ENCODE results near the gene KLK3.

Gene KLK3

GRCh38 chr19:50873056-50873455 is 18.3 kb downstream of the KLK3 start, which contains the start of gene KLK2:
Gene KLK2 (plus strand): TSS chr19:50873439. CDS start chr19:50873474, 35 bp downstream.
- no peak for TF ChIP-seq CTCF (IDR thresholded peaks at IDR 0.05; ENCODE audit: unreplicated experiment in 3 of 3)
- no peaks in the 10 kb centered on the region for H3K9me3 Mint-ChIP-seq
- H3K27me3 Mint-ChIP-seq (ENCODE audit: low read depth): peaks cover 49% of the 10 kb centered on the region
- H3K36me3 Mint-ChIP-seq (ENCODE audit: low read depth): no peaks in the 10 kb centered on the region
- no peak within 1 kb of the TSS for H3K4me3 Mint-ChIP-seq
- H3K4me1 Mint-ChIP-seq: no peaks in the 10 kb centered on the region
- H3K27ac Mint-ChIP-seq: no peak within 1 kb of the TSS

- Mint-ChIP-seq H3K4me1 (no peaks in the 10 kb centered on the region), H3K36me3 (ENCODE audit: low read depth) (no peaks in the 10 kb centered on the region)
Observed at GRCh38 chr19:50874211-50874610, 19.5 kb downstream of the KLK3 start.

GRCh38 chr19:50875795-50876422 is 21.2 kb downstream of the KLK3 start:
- Mint-ChIP-seq H3K27ac (no peak overlapping the region), H3K36me3 (ENCODE audit: low read depth) (no peaks in the 10 kb centered on the region), H3K4me3 (no peak overlapping the region), H3K27me3 (ENCODE audit: low read depth) (peaks cover 49% of the 10 kb centered on the region), H3K9me3 (no peaks in the 10 kb centered on the region), H3K4me1 (no peaks in the 10 kb centered on the region)
- no peak for TF ChIP-seq CTCF (IDR thresholded peaks at IDR 0.05; ENCODE audit: unreplicated experiment in 3 of 3)

More at GRCh38 chr19:50874211-50874610, 19.5 kb downstream of the KLK3 start:
- Mint-ChIP-seq H3K9me3 (no peaks in the 10 kb centered on the region), H3K27ac (no peak overlapping the region), H3K27me3 (ENCODE audit: low read depth) (peaks cover 50% of the 10 kb centered on the region), H3K4me3 (no peak overlapping the region)
- no peak for TF ChIP-seq CTCF (IDR thresholded peaks at IDR 0.05; ENCODE audit: unreplicated experiment in 3 of 3)

- Mint-ChIP-seq H3K36me3 (ENCODE audit: low read depth) (no peaks in the 10 kb centered on the region), H3K27ac (no peak overlapping the region), H3K9me3 (no peaks in the 10 kb centered on the region), H3K4me3 (no peak overlapping the region), H3K4me1 (no peaks in the 10 kb centered on the region), H3K27me3 (ENCODE audit: low read depth) (peaks cover 44% of the 10 kb centered on the region)
- no peak for TF ChIP-seq CTCF (IDR thresholded peaks at IDR 0.05; ENCODE audit: unreplicated experiment in 3 of 3)
Observed at GRCh38 chr19:50876456-50876855, 21.7 kb downstream of the KLK3 start.

- no peak for TF ChIP-seq CTCF (IDR thresholded peaks at IDR 0.05; ENCODE audit: unreplicated experiment in 3 of 3)
- no peaks in the 10 kb centered on the region for H3K36me3 Mint-ChIP-seq (ENCODE audit: low read depth)
- H3K9me3 Mint-ChIP-seq: no peaks in the 10 kb centered on the region
- no peak overlapping the region for H3K27ac Mint-ChIP-seq
- peaks cover 46% of the 10 kb centered on the region for H3K27me3 Mint-ChIP-seq (ENCODE audit: low read depth)
- H3K4me3 Mint-ChIP-seq: no peak overlapping the region
- H3K4me1 Mint-ChIP-seq: no peaks in the 10 kb centered on the region
Observed at GRCh38 chr19:50877338-50877737, 22.6 kb downstream of the KLK3 start.

GRCh38 chr19:50878851-50879250 is 24.1 kb downstream of the KLK3 start:
- H3K27me3 Mint-ChIP-seq (ENCODE audit: low read depth): peaks cover 50% of the 10 kb centered on the region
- no peak for TF ChIP-seq CTCF (IDR thresholded peaks at IDR 0.05; ENCODE audit: unreplicated experiment in 3 of 3)
- no peaks in the 10 kb centered on the region for H3K9me3 Mint-ChIP-seq
- H3K27ac Mint-ChIP-seq: no peak overlapping the region
- no peaks in the 10 kb centered on the region for H3K4me1 Mint-ChIP-seq
- H3K36me3 Mint-ChIP-seq (ENCODE audit: low read depth): no peaks in the 10 kb centered on the region
- H3K4me3 Mint-ChIP-seq: no peak overlapping the region
